ELR (cell line): ENCODE results near the gene SPRY4.
"Not testable (repeated sequence)": the region's sequence is repeated elsewhere in the genome, so short reads cannot be mapped to it uniquely, and the experiment has no call there.

ENCODE experiments used
- DNase-seq: peaks from one replicate; pipeline ENCODE4 v3.0.0-alpha.2; 2015; ENCODE audit warnings: low read depth

The SPRY4 gene

DNA sequence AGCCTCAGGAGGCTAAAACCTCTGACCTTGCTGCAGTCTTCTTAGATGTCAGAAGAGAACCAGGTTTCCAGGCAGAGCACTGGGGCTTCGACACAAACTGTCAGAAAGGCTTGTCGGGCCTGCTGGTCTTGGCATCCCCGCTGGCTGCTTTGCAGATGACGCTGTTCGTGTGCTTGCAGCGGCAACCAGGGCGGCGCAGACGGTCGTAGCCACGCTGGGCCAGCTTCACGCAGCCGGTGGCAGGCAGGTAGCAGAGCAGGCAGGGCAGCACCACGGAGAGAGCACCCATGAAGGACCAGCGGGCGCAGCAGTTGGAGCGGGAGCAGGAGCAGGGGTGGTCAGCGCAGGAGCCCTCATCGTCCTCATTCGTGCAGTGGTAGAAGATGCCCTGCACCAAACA lies 10.7 kb downstream of the SPRY4 start:
- no peak for DNase-seq

DNA sequence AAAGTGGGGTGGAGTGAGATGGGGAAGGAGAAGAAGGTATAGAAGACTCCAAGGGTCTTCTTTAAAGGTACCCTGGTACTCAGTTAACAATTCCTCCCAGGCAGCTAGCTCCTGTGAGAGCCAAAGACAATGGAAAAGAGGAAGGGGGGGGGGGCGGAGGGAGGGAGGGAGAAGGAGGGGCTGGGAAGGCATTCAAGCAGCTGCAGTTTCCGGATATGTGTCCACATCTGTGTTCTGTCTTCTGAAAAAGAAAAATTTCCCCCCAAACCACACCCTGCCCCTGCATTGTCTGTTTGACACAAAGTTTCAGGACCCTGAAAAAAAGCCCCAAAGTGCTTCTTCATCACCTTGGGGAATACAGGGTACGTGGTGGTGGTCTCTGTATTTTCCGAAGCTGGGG lies 11.1 kb downstream of the SPRY4 start:
- no peak for DNase-seq

DNA sequence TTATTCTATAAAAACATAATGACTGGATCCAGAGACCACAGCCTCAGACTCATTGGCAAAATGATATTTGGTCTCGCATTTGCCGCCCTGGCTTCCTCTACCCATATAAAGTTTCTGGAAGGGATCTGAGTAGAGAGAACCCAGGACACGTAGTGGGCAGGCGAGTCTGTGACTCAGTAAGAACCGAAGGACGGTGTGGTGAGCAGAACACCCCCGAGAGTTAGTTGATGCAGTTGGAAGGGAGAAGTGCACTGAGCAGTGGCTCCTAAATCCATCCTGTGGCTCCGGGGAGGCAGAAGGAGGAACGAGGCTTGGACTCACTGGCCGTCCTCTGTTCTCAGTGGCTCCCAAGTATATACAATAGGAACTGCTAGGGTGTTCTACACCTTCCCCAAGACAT lies 11.5 kb downstream of the SPRY4 start:
- no peak for DNase-seq

DNA sequence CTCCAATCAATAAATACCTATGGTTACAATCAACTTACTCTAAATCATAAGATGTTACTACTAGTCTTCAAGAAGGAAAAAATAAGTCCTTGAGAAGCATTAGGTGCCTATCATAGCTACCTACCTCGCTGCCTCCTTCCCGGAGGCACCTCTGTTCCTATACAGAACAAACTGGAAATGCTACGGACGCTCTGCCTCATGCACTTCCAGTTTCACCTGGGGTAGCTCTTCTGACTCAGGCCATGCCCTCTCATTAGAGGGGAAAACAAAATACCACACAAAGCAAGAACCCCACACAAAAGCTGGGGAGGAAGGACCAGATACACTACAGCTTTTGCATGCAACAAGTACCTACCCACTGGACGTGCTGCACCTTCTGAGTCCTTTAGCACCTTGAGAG lies 12.4 kb downstream of the SPRY4 start:
- no peak for DNase-seq

DNA sequence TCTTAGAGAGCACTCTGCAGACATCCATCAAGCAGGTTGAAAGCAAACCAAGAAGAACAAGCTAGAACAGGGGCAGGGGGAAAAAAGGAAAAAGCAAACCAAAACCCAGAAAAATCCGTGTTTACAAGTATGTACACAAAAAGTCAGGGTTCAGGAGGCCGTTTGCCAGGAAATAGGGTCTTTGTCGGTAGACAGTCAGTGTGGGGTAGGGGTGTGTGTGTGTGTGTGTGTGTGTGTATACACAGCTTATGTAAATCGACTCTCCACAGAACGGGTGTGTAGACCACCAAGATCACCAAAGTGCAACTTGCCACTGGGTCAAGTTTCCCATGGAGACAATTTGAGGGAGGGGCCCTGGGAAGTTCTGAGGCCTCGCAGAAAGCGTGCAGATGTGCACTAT lies 13.1 kb downstream of the SPRY4 start:
- DNase-seq: no peak

DNA sequence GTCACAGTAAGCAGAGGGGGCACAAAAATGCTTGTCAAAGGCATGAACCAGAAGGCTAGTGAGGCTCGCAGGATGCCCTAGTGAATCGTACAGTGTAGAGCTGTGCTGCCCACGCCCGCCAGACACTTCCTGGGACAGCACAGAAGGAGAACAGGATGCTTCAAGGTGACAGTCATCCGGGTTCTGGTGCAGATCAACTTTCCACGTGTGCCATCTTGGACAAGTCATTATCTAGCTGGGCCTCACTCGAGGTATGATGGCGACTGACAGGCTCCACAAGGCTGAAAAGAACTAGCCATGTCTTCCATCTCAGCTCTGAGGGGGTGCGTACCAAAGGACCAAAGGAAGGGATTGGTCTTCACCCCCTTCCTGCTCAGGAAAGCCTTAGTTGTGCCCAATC lies 14.0 kb downstream of the SPRY4 start:
- DNase-seq: no peak

DNA sequence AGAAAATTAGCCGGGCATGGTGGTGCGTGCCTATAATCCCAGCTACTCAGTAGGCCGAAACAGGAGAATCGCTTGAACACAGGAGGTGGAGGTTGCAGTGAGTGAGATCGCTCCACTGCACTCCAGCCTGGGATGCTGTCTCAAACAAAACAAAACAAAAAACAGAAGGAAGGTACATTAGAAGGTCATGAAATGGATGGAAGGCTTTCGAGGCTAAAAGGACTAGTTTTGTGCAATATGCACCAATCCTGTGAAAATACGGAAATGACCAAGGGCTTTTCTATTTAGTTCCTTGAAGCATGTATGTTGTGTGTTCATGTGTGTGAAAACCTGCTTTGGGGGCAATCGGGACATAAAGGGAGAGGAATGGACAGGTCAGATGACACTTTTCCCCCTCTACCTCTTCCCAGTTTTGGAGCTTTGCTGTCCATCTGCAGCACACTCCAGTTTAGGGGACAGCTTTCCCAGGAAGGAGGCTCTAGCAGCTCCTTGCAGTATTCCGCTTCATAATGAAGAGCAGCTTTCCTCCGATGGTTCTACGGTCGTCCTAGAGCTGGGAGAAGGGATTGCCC lies 15.0 kb downstream of the SPRY4 start:
- no peak for DNase-seq

DNA sequence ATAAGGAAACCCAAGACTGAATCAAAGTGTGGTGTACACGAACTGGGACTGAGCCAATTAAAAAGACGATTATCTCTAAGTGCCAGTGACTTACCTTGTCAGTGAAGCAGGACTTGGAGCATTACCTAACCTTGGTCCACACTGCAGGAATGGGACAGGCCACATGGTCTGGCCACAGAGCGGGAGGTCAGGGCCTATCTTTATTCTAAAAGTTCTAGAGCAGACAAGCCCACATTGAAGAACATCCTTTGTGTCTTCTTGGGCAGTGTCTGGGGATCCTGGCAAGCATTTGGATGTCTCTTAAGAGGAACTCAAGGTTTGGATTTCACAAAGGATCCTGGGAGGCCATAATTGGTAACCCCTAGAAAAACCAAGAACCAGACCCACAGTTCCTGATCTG lies 16.5 kb downstream of the SPRY4 start:
- no peak for DNase-seq

DNA sequence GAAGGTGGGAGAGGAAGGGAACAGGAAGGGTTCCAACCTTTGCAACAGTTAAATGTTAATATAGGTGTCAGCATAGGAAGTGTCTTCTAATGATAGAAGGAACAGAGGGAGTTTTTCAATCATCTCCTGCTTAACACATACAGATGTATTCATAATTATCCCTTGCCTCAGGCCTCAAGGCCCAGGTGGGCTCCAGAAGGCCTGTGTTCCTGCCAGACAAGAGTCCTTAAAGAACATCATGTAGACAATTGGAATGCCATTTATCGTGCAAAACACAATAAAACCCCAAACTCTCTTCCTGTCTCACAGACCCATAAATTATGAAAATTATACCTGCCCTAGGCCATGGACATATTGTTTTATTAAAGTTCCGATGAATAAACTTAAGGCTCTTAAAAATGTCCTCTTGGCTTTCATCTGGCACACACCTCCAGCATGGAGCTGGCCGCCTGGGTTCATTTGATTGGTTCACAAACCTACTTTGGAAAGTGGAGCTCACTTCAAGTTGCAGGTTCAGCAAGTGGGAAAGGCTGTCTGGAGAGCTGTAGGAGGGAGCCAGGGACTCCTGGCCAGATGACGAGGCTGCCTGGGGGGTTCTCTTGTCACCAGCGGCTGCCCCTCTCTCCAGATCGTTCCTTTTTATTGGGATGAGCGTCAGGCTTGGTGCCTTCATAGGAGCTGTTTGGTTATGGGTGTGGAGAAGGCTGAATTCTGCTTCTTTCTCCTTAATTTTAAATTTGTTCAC lies 17.5 kb downstream of the SPRY4 start:
- no peak for DNase-seq

DNA sequence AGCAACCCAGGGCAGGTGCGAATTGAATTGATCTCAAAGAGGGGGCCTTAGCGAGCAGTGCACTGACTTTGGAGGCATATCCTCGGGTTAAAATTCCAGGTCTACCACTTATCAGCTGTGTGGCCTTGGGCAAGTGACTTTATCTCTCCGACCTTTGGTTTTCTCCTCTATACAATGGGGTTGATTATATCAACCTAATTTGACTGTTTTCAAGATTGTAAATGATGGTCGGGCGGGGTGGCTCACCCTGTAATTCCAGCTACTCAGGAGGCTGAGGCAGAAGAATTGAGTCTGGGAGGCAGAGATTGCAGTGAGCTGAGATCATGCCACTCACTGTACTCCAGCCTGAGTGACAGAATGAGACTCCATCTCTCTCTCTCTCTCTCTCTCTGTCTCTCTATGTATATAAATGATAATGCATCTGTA lies 18.7 kb downstream of the SPRY4 start:
- DNase-seq: no peak

DNA sequence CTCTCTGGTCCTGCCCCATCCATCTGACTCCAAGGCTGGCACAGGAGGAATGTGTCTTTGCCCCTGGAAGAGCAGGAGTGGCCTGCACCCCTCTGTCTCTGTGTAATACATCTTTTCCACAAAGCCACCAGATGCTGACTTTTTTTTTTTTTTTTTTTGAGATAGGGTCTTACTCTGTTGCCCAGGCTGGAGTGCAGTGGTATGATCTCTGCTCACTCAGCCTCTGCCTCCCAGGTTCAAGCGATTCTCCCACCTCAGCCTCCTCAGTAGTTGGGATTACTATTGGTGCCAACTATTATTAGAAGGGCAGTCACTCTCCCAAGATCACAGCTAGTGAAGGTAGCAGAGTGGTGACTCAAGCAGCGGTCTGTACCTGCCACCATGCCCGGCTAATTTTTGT lies 19.6 kb downstream of the SPRY4 start:
- no peak for DNase-seq

DNA sequence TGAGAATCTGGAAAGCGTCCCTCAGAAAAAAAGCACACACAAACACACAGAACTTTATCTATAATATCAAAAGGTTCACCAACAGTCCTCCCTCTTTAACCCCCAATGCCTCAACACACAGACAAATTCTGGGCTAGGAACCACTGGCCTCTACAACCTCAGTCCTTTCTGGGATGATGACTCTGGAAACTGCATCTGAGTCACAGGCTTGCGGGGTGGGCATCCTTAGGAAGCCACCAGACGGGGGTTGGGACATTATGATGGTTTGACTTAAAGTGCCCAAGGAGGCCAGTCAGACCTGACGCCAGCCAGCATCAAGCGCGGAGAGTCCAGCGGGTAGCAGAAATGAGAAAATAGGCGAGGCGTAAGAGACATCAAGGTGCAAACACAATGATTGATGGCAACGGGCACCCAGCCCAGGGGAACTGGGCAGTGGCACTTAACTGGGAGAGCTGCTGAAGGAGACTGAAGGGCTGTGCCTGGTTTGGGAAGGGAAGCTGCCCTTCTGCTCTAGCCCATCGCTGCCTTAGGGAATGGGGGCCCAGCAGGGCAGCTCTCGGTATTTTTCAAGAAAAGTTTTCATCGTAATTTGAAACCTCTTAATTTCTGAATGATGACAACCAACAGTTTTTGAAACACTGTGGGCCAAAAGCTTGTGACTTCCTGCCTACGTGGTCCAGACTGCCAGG lies 20.7 kb downstream of the SPRY4 start:
- DNase-seq: peak; percentile 56

DNA sequence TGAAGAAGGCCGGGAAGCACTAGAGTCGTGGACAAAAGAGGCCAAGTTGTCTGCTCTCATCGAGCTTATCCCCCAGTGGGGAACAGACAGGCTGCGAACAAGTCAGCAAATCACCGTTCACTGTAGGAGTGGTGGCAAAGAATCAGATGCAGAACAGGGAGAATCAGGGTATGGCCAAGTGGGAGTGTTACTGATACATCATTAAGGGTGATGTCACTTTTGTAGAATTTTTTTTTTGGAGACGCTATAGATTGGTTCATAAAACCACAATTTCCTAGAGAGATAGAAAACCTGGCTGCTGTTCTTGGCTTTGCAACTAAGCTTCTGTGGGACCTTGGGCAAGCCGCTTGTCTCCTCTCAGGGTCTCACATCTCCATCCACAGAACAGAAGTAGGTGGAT lies 21.3 kb downstream of the SPRY4 start:
- no peak for DNase-seq

DNA sequence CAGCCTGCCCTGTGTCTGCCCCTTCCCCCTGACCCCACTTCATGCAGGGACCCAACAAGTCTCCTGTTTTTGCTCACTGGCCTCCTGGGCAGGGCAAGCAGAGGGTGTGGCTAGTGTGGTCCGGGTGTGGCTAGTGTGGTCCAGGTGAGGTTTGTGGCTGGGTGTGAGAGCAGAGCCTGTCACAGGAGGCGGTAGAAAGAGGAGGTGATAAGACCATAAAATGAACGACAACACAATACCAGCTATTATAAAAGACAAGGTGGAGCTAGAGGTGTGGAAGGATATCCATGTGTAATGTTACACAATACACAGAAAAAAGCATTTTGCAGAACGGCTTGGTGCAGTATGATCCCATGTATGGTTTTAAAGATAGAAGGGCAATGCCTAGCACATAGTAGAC lies 23.3 kb downstream of the SPRY4 start:
- DNase-seq: no peak

DNA sequence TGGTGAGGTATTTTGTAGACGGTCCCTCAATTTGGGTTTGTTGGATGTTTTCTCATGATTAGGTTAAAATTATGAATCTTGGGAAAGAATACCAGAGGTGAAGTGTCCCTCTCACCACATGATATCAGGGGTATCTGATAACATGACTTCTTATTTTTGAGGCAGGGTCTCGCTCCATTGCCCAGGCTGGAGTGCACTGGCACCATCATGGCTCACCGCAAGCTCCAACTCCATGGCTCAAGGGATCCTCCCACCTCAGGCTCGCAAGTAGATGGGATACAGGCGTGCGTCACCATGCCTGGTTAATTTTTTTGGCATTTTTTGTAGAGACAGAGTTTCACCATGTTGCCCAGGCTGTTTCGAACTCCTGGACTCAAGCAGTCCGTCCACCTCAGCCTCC lies 24.1 kb downstream of the SPRY4 start:
- no peak for DNase-seq

DNA sequence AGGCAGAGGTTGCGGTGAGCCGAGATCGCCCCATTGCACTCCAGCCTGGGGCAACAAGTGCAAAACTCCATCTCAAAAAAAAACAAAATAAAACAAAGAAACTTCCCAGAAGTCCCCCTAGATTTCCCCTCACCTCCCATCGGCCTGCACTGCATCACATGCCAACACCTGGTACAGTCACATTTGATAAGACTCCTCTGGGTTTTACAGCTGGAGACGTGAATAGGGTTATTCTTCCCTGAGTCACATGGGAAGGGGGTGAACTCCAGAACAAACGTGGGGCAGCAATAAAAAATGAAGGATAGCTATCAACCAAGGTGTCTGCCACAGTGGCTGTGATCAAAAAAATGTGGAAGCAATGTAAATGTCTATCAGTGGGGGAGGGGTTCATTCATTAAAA lies 26.0 kb downstream of the SPRY4 start:
- DNase-seq: no peak

DNA sequence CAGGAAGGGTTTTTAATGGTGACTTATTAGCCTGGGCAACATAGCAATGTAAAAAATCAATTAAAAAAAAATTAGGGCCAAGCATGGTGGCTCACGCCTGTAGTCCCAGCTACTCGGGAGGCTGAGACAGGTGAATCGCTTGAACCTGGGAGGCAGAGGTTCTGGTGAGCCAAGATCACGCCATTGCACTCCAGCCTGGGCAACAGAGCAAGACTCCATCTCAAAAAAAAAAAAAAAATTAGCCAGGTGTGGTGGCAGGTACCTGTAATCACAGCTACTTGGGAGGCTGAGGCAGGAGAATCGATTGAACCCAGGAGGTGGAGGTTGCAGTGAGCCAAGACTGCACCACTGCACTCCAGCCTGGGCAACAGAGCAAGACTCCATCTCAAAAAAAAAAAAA lies 27.0 kb downstream of the SPRY4 start:
- not testable (repeated sequence) for DNase-seq

DNA sequence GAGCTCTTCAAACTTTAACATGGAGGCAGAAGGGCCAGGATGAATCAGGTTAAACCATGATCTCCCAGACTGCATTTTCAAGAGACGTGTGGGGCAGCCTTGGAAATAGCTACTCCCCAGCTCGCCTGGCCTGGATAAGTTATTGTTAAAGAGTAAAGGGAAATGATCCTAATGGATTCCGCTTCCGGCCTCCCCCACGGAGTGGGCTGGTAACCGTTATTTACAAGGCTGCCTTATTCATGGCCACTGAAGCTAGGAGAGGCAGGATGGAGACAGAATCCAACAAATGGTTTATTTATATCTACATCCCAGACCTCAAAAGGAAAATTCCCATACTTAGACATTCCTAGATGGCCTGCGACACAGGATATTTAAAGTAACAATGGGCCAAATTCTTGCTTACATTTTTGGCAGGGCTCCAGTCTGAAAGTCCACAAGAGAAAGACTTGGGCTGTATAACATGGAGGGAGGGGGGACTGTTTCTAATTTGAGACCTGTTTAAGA lies 27.9 kb downstream of the SPRY4 start:
- DNase-seq: peak; percentile 53

DNA sequence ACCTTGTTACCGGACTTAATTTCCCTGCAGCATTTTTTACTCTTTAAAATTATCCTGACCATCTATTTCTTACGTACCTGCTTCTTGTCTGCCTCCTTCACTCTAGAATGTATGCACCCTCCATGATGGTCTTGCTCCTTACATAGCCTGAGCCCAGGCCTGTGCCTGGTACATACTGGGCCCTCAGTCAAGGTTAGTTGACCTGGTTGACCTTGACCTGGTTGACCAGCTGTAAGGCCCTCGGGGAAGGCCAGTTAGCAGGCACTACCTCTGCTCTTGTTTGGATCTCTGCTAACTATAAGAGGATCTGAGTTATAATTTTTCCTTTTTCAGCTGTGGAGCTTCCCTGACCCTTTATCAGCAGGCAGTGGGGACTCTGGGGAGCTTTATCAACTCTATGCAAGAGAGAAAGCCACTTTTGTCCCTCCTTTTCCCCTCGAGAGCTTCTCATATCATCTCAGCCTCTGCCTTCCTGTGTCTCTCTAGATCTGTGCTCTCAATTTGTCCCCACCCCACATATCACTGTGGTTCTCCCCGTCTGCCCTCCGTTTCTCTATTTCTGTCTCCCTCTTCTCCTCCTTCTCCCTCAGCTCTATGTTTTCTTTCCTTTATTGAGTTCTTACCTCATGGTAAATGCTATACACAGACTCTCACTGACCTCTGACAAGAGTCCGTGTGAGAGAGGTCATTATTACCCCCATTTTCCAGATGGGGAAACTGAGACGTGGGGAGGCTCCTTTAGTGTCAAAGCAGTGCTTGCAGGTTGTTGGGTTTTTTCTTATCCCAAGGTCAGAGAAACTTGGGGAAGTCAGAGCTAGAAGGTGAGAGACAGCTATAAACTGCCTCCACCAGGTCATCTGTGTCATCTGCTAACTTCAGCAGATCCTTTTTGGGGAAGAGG lies 28.6 kb downstream of the SPRY4 start:
- DNase-seq: no peak

DNA sequence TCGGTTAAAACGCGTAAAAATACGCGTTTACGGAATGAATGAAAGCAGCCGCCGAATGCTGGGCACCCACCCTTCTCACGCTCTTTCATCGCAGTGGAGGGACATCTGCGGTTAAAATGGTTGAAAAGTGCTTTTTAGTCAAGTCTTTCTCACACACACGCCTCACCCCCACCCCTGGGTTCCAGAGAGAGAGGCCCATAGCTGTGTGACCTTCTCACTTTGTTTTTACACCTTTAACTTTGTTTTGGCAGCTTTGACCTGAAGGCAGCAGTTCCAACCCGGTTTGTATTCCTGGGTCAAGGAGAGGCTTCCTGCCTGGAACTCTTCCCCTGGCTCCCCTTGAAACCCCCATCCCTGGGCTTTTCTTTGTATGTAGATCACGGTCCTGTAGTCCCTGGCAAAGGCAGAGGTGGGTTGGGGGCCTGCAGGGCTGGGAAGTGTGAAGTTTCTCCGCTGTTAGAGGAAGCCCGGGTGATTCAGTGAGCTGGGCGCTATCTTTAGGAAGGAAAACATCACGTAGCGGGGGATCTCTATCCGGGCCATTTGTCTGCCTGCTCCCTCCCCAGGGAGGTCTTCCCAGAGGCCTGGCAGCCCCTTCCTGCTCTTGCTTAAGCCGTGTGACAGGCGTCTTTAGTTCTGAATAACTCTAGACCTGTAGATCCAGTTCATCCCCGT lies 29.6 kb downstream of the SPRY4 start:
- DNase-seq: no peak

DNA sequence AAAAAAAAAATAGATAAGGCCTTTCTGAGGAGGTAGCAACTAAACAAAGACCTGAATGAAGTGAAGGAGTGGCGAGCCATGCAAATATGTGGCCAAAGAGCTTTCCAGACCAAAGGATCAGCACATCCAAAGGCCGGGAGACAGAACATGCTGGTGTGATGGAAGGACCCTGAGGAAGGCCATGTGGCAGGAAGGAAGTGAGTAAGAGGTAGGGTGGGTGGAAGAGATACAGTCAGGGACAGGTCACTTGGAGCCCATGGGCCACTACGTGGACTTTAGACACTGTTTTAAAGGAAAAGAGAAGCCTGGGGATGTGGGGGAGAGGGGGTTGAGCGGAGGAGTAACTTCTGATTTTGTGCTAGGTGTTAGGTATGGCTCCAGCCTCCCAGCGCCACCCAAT lies 31.3 kb downstream of the SPRY4 start:
- peak; percentile 88 for DNase-seq

DNA sequence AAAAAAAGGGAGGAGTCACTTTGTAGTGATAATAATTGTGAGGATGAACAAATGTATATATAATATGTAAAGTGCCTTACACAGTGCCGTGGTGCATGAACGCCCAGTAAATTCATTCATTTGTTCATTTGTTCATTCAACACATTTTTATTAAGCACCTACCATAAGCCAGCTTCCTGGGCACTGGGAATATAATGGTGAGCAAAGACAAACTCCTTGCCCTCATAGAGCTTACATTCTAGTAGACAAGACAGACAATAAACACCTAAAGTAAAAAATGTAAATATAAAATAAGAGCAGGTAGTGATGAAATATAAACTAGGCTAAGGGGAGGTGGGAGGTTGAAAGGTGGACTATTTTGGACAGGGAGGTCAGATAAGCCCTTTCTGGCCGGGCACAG lies 32.0 kb downstream of the SPRY4 start:
- DNase-seq: no peak
